Activated naive CD8-positive, alpha-beta T cell treated with anti-CD3 and anti-CD28 coated beads, Interleukin-2, amount 50 U/mL, for 24 hours (primary cell): ENCODE results near the gene P2RX6.

ENCODE experiments used
- ATAC-seq: fragments of 150-1000 bp; cut with Tn5 transposase; one replicate; pipeline ENCODE4 v1.10.0; 2021
- DNase-seq: peaks from one replicate; pipeline ENCODE4 v3.0.0; 2021
- H3K27ac Mint-ChIP-seq: one replicate; pipeline ENCODE4 v1.8.0; 2021; ENCODE audit warnings: mild to moderate bottlenecking, mixed read lengths
- H3K27me3 Mint-ChIP-seq: one replicate; pipeline ENCODE4 v1.8.0; 2021; ENCODE audit warnings: mixed read lengths
- H3K36me3 Mint-ChIP-seq: one replicate; pipeline ENCODE4 v1.8.0; 2021; ENCODE audit warnings: low read depth, mixed read lengths
- H3K4me1 Mint-ChIP-seq: one replicate; pipeline ENCODE4 v1.8.0; 2021; ENCODE audit warnings: mixed read lengths
- H3K4me3 Mint-ChIP-seq: one replicate; pipeline ENCODE4 v1.8.0; 2021; ENCODE audit warnings: mild to moderate bottlenecking, moderate library complexity, mixed read lengths
- H3K9me3 Mint-ChIP-seq: one replicate; pipeline ENCODE4 v1.8.0; 2021; ENCODE audit warnings: mixed read lengths

P2RX6 gene

DNA sequence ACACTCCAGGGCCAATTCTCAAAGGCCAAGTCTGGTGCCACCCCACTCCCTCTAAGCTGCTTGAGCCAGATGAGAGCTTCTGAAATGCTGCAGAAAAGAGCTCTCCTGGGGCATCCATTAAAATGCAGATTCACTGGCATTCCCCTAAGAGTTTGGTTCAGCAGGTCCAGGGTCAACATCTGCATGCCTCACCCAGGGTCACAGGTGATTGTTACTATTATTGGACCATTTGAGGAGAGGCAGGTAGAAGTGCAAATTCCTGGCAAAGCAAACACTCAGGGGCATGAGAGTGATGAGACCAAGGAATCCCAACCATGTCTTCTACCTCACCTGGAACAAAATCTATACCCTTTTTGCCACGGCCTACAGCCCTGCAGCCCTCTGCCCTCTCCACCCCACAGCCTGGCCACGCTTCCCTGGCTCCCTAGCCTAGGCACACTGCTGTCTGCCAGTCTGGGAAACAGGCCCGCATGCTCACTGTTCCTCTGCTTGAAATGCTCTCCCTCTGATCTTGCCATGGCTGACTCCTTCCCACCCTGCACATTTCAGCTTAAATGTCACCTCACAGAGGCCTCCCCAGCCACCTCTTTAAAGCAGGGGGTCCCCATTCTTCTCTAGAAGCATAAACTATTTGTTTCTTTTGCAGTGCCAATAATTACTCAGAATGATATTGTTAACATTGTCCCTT, 4.4 kb upstream of the P2RX6 start:
- H3K4me1 Mint-ChIP-seq, result peaks cover 21% of the 10 kb centered on the region
- H3K4me3 Mint-ChIP-seq, result no peak overlapping the region
- no peaks in the 10 kb centered on the region for H3K36me3 Mint-ChIP-seq
- H3K27ac Mint-ChIP-seq, result no peak overlapping the region
- ATAC-seq (no peak), DNase-seq (no peak)
- H3K9me3 Mint-ChIP-seq, result no peaks in the 10 kb centered on the region
- no peaks in the 10 kb centered on the region for H3K27me3 Mint-ChIP-seq

GRCh38 chr22:21012446-21013407, 2.2 kb upstream of the P2RX6 start:
- DNase-seq (no peak), ATAC-seq (no peak)
- no peaks in the 10 kb centered on the region for H3K27me3 Mint-ChIP-seq
- H3K4me3 Mint-ChIP-seq, result peak overlapping the region; percentile 86
- no peak overlapping the region for H3K27ac Mint-ChIP-seq
- H3K9me3 Mint-ChIP-seq, result no peaks in the 10 kb centered on the region
- no peaks in the 10 kb centered on the region for H3K36me3 Mint-ChIP-seq
- H3K4me1 Mint-ChIP-seq, result peaks cover 21% of the 10 kb centered on the region

GRCh38 chr22:21013657-21014201, 1.2 kb upstream of the P2RX6 start:
- Mint-ChIP-seq H3K27ac (peak overlapping the region; percentile 85), H3K9me3 (no peaks in the 10 kb centered on the region)
- DNase-seq, result no peak

DNA sequence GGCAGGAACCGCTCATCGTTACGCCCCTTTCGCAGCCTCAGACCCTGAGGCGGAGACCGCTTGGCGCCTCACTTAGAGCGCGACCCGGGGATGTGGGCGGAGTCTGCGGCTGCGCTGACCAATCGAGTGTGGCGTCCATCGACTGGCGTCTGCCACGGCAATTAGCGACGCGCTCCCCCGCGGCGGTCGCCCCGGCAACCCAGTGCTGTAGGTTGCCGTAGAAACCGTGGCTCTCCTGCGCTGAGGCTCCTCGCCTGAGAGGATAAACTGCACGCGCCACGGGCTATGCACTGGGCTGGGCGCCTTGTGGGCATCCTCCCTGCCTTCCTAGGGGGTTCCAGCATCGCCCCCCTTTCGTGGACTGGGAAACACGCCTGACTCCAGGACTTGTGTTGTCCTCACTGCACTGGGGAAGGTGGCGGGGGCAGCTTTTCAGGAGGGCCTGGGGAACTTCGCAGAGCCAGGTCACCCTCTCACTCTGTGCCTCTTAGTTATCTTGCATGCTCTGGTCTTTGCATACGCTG, 701 bp upstream of the P2RX6 start:
- DNase-seq (peak; percentile 92), ATAC-seq (peak; percentile 95)
- Mint-ChIP-seq H3K4me3 (peak overlapping the region; percentile 86), H3K27me3 (no peaks in the 10 kb centered on the region), H3K36me3 (no peaks in the 10 kb centered on the region), H3K27ac (peak overlapping the region; percentile 85), H3K4me1 (peaks cover 21% of the 10 kb centered on the region), H3K9me3 (no peaks in the 10 kb centered on the region)

More at GRCh38 chr22:21013657-21014201, 1.2 kb upstream of the P2RX6 start:
- Mint-ChIP-seq H3K4me3 (peak overlapping the region; percentile 86), H3K27me3 (no peaks in the 10 kb centered on the region), H3K4me1 (peaks cover 21% of the 10 kb centered on the region), H3K36me3 (no peaks in the 10 kb centered on the region)
- no peak for ATAC-seq

GRCh38 chr22:21015466-21016006, 571 bp downstream of the P2RX6 start:
- Mint-ChIP-seq H3K4me3 (no peak overlapping the region), H3K4me1 (peaks cover 21% of the 10 kb centered on the region), H3K36me3 (no peaks in the 10 kb centered on the region), H3K9me3 (no peaks in the 10 kb centered on the region), H3K27me3 (no peaks in the 10 kb centered on the region), H3K27ac (no peak overlapping the region)
- DNase-seq (no peak), ATAC-seq (no peak)

DNA sequence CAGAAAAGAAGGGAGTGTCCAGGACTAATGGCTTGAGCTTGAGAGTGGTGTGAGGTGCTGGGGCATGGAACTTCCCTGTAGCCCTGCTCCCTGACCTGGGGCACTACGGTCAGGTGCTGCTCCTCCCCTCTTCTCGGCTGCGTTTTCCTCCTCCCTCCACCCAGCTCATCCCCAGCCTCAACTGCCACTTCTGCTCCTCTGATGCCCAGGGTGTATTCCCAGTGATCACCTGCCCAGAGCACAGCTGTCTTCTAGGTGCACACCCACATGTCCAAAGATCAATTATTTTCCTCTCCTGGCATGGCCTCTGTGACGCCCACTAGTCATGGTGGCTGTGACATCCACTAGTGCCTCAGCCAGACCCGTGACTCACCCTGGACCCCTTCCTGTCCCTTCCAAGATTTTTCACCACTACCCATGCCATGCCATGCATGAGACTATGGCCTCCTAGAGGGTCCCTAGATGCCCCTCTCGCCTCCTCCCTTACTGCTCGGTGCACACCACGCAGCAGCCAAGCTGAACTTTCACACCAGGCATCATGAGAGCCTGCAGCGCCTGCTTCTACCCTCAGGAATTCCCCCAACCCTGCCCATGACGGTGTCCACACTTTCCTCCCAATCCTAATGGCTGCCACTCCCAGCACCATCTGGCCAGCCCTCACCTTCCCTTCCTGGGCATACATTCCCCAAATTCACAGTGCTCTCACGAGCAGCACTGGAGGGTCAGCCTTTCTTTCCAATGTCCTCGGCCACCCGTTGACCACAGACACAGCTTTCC, 1.9 kb downstream of the P2RX6 start:
- no peak overlapping the region for H3K27ac Mint-ChIP-seq
- DNase-seq, result no peak
- no peaks in the 10 kb centered on the region for H3K9me3 Mint-ChIP-seq
- H3K4me3 Mint-ChIP-seq, result no peak overlapping the region
- no peaks in the 10 kb centered on the region for H3K27me3 Mint-ChIP-seq
- peaks cover 21% of the 10 kb centered on the region for H3K4me1 Mint-ChIP-seq
- no peak for ATAC-seq
- H3K36me3 Mint-ChIP-seq, result no peaks in the 10 kb centered on the region

- Mint-ChIP-seq H3K27me3 (no peaks in the 10 kb centered on the region), H3K27ac (no peak overlapping the region), H3K36me3 (no peaks in the 10 kb centered on the region), H3K9me3 (no peaks in the 10 kb centered on the region), H3K4me3 (no peak overlapping the region), H3K4me1 (peaks cover 19% of the 10 kb centered on the region)
- DNase-seq, result no peak
- ATAC-seq, result no peak
Measured at GRCh38 chr22:21018314-21018713, 3.3 kb downstream of the P2RX6 start.

DNA sequence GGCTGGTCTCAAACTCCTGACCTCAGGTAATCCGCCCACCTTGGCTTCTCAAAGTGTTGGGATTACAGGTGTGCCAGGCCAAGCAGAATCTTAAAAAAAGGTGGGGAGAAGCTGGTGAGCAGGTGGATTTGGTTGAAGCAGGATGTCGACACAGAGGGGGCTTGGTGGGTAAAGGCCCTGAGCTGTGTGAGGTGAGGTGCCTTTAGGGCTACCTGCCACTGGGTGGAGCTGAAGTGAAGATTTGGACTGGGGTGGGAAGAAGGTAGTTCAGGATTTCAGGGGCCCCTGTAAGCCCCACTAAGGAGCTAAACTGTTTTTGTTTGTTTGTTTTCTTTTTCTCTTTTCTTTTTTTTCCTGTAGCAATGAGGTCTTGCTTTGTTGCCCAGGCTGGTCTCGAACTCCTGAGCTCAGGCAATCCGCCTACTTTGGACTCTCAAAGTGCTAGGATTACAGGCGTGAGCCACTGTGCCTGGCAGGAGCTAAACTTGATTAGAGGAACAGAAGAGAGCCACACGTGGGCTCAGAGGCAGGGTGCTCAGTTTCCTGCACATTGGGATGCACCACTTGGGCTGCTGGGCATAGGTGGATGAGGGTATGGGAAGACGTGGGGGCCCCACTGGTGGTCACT, 6.0 kb downstream of the P2RX6 start:
- H3K36me3 Mint-ChIP-seq, result no peaks in the 10 kb centered on the region
- DNase-seq (peak; percentile 35), ATAC-seq (peak; percentile 55)
- peaks cover 8% of the 10 kb centered on the region for H3K4me1 Mint-ChIP-seq
- no peak overlapping the region for H3K4me3 Mint-ChIP-seq
- no peaks in the 10 kb centered on the region for H3K9me3 Mint-ChIP-seq
- H3K27me3 Mint-ChIP-seq, result no peaks in the 10 kb centered on the region
- H3K27ac Mint-ChIP-seq, result no peak overlapping the region

- Mint-ChIP-seq H3K36me3 (no peaks in the 10 kb centered on the region), H3K27me3 (no peaks in the 10 kb centered on the region), H3K4me3 (no peak overlapping the region), H3K4me1 (peaks cover 8% of the 10 kb centered on the region), H3K27ac (no peak overlapping the region), H3K9me3 (no peaks in the 10 kb centered on the region)
- ATAC-seq (no peak), DNase-seq (no peak)
Measured at GRCh38 chr22:21022507-21022906, 7.5 kb downstream of the P2RX6 start.

DNA sequence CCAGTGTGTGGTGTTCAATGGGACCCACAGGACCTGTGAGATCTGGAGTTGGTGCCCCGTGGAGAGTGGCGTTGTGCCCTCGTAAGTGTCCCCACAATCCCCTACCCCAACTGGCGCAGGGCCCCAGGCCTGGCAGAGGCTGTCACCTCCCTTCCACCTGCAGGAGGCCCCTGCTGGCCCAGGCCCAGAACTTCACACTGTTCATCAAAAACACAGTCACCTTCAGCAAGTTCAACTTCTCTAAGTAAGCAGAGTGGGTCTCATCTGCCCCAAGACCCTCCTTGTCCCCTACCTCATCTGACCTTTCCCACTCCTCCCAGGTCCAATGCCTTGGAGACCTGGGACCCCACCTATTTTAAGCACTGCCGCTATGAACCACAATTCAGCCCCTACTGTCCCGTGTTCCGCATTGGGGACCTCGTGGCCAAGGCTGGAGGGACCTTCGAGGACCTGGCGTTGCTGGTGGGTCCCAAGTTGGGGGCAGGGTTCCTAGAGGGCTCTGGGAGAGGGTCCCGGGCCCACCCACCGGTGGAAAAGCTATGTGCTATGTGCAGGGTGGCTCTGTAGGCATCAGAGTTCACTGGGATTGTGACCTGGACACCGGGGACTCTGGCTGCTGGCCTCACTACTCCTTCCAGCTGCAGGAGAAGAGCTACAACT, 8.1 kb downstream of the P2RX6 start:
- ATAC-seq (no peak), DNase-seq (no peak)
- Mint-ChIP-seq H3K27ac (no peak overlapping the region), H3K9me3 (no peaks in the 10 kb centered on the region), H3K27me3 (no peaks in the 10 kb centered on the region), H3K4me3 (no peak overlapping the region), H3K36me3 (no peaks in the 10 kb centered on the region), H3K4me1 (peaks cover 8% of the 10 kb centered on the region)

DNA sequence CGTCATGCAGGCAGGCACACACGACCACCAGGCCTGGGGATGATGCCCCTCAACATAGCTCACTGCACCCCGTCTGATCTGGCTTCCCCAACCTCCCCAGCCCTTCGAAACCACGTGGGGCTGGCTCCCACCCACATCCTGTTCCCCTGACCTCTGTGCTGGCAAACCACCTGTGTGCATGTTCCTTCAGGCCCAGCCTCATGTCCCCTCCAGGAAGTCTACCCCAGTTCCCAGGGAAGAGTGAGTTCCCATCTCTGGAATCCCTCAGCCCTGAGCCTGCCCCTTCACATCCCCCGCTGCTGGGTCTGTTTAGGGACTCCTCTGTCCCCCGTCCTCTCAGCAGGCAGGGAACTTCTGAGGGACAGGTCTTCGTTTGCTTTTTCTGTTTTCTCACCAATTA, 10.3 kb downstream of the P2RX6 start:
- ATAC-seq (no peak), DNase-seq (peak; percentile 24)
- Mint-ChIP-seq H3K36me3 (no peaks in the 10 kb centered on the region), H3K9me3 (no peaks in the 10 kb centered on the region), H3K4me3 (no peak overlapping the region), H3K27ac (no peak overlapping the region), H3K27me3 (peaks cover 11% of the 10 kb centered on the region), H3K4me1 (peaks cover 8% of the 10 kb centered on the region)

DNA sequence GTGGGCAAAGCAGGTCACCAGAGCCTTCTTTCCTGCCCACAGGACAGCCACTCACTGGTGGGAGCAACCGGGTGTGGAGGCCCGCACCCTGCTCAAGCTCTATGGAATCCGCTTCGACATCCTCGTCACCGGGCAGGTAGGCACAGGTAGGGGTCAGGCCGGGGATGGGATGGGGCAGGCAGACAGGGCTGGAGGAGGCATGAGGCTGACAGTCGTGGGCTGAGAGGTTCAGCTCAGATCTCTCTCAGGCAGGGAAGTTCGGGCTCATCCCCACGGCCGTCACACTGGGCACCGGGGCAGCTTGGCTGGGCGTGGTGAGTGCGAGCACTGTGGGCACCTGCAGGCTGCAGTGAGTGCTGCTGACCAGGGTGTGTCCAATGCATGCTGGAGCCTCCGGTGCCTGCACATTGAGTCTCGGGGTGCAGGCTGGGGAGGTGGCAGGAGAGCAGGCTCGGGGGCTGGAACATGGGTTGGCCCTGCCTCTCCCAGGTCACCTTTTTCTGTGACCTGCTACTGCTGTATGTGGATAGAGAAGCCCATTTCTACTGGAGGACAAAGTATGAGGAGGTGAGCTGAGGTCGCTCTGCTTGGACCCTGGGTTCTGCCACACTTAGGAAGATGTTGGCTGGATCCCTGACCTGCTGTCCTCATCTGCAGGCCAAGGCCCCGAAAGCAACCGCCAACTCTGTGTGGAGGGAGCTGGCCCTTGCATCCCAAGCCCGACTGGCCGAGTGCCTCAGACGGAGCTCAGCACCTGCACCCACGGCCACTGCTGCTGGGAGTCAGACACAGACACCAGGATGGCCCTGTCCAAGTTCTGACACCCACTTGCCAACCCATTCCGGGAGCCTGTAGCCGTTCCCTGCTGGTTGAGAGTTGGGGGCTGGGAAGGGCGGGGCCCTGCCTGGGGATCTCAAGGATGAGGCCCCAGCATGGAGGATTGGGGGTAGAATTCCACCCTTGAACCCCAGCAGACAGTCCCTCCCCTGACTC, 11.1 kb downstream of the P2RX6 start:
- Mint-ChIP-seq H3K27ac (no peak overlapping the region), H3K4me1 (peaks cover 8% of the 10 kb centered on the region), H3K27me3 (peaks cover 19% of the 10 kb centered on the region), H3K4me3 (no peak overlapping the region), H3K36me3 (no peaks in the 10 kb centered on the region), H3K9me3 (no peaks in the 10 kb centered on the region)
- DNase-seq (no peak), ATAC-seq (no peak)
